HG03432 (cell line): ENCODE data around the gene PTPN9.
A peak's percentile ranks its signal among the peaks of the same experiment; 100 is the strongest.
"Not testable (repeated sequence)": the region's sequence is repeated elsewhere in the genome, so short reads cannot be mapped to it uniquely, and the experiment has no call there.

Experiments used
- ATAC-seq: cut with Tn5 transposase; IDR thresholded peaks from one replicate; pipeline ENCODE4 v1.9.1; 2021; ENCODE audit warnings: mild to moderate bottlenecking, moderate library complexity; ENCODE audit not compliant: unreplicated experiment

Gene PTPN9

DNA sequence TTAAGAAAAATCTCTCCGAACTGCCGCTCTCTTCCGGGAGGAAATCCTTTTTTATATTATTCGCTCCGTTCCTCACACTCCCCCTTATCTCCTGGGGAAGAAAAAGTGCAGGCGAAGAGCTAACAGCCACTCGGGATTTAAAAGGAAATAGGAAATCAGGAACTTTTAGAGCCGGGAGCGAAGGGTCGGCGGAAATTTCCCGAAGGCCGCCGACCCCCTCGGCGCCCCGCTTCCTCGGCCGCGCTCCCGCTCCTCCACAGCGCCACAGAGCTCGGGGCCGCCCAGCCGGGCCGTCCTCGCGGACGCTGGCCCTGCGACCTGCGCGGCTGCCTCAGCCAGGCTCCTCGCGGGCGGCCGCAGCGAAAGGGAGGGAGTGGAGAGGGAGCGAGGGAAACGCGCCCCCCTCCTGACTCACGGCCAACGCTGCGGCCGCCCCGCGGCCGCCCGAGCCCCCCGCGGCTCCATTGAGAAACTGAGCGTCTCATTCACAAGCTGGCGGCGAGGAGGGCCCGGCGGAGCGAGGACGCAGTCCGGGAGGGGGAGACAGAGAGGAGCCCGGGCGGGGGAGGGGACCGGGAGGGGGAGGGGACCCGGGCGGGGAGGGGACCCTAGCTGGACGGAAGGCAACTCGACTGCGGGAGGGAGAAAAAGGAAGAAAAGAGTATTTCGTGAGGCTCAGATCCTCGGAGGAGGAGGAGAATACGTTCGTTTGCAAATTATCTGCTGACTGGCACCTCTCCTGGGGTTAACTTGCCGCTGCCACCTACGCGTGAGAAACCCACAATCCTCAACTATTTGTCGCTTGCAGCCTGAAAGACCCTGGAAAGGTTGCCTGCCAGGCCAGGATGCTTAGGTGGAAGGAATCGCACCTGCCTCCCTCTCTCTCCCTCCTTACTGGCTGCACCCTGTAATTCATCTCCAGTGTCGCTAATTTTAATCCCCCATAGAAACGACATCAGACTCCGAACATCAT, at the start of gene PTPN9:
PTPN9 (minus strand) TSS at position 368 of the 973 bp plus-strand sequence. CDS start 539 bp downstream, outside the sequence.
- peak; percentile 62 for ATAC-seq

DNA sequence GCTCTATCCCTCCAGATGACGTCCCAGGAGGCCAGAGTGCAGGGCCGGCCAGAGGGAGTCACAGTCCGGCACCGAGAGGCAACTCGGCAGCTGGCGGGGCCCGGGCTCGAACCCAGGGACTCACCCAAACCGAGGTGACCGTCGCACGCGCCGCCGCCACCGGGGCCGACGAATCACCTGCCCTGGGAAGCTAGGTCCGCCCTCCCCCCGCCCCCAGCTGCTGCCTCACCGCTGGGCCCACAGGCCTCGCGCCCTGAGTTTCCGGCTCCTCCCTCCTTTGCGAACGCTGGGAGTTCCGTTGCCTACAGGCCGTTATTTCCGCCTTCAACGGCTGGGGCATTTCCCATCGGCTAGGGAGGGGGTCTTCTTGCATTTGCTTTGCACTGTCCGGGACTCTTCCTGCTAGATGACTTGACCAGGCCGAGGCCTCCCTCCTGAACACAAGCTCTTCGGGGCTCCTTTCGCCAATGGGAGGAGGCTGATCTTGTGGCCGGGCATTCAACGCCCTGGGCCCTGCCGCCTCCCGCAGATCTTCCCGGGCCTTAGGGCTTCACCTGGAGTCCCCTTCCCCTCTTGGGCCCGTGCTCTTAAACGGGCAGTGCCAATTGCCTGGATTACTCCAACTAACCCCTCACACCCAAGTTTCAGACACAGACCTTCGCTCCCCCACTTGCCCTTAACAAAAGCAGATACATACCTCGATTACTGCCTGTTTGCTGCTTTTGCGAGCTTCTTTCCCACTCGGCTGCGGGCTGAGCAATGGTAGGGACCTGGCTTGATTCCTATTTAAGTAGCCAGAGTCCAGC, 46.6 kb upstream of the PTPN9 start, which contains the start of gene SNUPN:
SNUPN (minus strand) TSS at position 184 of the 806 bp plus-strand sequence. CDS start 4,674 bp downstream, outside the sequence.
- ATAC-seq: peak; percentile 85

DNA sequence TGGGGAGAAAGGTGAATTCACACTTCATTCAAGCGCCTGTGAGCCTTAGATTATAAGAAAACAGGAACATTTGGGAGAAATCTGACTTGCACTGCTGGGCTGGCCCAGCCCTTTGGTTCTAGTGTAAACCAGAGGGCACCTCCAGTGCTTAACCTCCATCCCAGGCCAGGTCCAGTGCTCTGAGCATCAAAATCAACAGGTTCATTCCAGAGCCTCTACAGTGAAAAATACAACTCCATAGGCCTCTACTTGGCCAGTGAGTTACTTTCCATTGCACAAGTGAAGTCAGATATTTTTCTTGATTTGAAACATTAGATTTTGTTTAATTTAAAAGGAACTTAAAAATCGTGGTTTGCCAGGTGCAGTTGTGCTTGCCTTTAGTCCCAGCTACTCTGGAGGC, 43.4 kb upstream of the PTPN9 start:
- ATAC-seq: no peak

DNA sequence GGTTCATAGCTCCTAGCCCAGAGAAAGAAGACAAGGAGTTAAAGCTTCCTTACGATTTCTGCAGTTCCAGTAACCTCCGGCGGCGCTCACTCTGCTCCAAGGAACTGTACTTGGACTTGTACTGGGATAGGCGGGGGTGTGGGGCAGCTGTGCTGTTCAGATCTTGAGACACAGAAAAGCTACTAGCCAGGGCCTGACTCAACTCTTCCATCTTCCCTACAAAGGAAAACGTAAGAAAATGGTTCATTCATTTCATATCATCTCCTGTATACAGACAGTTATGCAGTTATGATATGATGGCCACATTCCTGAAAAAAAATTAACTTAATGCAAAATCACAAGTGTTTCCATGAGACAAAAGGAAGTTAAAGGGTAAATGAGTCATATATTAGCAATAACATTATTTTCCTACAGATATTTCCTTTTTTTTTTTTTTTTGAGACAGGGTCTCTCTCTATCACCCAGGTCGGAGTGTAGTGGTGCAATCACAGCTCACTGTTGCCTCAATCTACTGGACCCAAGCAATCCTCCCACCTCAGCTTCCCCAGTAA, 41.8 kb upstream of the PTPN9 start:
- ATAC-seq: no peak

DNA sequence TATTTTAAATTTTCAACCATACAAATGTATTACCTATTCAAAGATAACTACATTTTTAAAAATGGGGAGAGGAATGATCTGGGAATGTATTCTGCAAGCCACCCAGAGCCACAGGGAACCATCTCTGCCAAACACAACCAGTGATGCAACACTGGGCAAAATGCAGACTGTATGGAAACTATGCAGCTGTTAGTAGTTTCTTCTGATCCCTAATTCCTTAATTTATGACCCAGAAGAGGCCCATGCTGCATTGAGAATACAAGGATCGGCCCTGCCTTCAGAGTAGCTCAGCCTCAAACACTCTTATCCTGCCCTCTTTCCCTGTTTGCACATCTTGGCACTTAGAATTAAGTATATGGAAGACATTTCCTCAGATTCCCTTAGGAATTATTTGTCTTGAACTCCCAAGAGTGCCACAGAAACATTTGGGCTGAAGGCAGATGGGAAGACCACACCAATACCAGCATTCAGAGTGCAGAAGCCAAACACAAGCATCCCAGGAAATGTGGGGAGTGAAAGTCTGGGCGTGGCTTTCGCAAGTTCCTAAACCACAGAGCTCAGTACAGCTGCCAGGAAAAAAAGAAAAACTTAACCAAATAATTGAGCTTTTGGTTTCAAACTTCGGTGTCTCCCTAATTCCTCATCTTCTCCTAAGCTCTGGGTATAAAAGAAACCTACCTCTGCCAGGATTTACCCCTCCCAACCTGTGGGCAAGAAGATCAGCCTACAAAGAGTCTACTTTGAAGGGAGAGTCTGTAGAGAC, 41.1 kb upstream of the PTPN9 start:
- no peak for ATAC-seq

DNA sequence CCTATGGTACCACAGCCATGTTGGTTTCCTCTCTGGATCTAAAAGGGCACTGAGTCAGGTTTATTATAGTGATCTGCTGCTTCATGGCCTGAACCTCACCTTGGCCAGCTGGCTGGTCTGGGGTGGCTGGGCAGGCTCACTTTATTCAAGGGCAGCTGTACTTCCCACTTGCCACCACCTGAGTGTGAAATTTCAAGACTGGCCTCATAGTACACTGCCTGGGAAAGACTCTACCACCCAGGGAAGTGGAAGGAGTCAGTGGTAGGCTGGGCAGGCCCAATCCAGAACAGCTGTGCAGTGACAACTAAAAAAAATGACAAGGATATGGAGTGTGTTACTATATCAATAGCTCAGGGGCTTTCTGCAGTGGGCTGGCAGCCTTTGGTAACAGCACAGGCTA, 37.7 kb upstream of the PTPN9 start:
- ATAC-seq: no peak

DNA sequence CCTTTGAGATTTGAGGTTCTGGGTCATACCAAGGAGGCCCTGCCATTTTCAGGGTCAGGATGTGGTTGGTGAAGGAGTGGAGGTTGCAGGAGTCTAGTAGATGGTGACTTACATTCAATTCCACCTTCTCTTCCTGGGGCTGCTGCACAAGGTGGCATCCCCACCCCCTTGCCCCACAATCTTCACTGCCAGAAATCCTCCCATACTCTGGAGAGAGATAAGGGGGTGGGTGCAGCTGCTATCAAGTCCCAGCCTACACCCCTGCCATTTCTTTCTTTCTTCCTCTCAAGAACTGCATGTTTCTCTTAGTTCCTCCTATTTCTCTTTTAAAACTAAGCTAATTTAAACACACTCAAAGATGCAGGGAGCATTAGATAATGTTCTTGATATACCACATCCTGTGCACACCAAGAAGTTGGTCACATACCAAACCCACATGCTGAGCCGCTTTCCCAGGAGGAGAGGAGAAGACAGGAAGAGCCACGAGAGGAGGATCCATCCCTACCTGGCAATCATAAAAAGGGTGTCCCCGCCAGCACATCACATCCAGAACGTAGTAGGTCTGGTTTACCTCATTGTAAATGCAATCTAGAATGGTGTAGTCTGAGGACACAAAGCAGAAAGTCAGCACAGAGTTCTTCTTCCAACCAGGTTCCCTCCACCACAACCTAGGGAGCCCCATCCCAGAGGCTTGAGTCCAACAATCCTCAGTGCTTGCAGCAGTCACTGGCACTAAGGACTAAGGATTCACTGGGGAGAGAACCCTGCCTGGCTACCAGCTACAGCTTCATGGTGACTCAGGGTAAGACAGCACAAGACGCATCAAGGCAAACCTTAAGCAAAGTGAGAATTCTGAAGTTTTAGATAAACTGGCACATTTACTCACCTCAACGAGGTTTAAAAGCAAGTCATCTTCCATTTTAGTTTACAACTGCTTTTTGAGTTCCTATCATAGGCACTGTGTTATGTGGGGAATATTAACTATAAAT, 27.9 kb upstream of the PTPN9 start:
- no peak for ATAC-seq

DNA sequence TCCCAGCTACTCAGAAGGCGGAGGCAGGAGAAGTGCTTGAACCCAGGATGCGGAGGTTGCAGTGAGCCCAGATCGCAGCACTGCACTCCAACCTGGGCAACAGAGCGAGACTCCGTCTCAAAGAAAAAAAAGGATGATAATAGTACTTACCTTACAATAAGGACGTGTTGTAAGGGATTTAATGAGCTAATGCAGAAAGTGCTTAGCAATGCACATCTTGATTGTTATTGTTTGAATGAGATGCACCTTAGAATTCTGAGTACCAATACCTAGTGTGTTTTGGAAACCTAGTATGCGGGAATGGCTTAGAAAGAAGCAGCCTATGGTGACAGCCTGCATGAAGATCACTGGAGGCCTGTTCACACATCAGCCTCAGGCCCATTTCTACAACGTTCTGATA, 26.9 kb upstream of the PTPN9 start:
- no peak for ATAC-seq

DNA sequence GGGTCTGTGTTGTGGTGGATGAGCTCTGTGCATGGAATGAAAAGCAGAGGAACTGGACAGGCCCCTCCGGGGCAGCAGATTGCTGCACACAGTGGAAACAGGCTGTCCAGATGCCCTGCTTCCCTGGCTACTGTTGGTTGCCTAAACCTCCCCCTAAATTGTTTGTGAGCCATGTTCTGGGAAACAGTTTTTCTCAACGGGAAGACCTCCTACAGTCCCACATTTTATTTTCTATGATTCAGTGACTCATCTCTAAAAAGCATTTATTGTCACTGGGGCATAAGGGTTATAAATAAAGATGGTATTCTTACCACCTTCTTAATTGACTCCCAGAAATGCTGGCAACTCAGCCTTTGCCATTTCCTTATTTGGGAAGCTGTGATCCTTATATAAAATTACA, 20.3 kb upstream of the PTPN9 start:
- no peak for ATAC-seq

DNA sequence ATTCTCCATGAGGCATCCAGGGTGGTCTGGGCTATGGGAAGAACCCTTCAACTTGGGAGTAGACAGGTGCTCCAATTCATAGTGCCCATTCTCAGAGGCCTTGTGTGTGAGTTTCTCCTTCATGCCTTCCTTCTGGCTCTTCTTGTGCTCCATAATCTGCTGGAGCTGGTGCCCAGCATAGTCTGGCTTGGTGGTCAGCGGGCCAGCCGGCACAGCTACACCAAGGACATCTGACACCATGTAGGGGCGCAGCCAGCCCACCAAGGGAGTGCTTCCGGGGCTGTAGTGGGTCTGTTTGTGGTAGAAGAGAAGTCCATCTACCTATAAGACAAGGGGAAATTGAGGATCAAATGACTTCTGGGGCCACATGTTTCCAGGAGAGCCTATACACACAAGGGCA, 19.2 kb upstream of the PTPN9 start:
- no peak for ATAC-seq

DNA sequence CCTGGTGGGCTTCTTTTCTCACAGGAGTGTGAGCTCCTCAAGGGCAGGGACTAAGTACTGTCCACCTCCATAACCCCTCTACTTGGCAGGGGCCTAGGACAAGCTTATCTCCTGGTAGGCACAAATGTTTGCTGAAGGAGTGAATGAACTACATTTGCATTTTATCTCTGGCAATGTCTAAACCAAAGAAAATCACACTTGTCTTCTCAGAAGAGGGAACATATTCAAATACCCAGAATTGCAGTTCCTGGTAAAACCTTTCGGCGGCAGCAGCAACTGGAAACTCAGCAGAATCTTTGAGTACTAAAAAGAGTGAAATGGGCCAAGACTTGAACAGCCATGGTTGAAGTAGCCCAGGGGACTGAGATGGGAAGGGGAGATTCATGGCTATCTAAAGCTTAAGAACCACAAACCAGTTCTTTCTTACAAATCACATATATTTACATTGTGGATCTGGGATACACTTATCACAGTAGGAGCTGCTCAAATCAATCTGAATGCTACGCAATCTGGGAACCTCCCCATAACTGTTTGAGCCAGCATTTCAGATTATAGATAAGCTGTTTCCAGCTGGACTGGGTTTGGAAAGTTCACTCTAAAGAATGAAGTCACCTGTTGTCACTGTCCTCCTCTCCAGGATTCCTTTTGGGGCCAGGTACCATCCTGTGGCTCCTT, 18.7 kb upstream of the PTPN9 start:
- ATAC-seq: no peak

DNA sequence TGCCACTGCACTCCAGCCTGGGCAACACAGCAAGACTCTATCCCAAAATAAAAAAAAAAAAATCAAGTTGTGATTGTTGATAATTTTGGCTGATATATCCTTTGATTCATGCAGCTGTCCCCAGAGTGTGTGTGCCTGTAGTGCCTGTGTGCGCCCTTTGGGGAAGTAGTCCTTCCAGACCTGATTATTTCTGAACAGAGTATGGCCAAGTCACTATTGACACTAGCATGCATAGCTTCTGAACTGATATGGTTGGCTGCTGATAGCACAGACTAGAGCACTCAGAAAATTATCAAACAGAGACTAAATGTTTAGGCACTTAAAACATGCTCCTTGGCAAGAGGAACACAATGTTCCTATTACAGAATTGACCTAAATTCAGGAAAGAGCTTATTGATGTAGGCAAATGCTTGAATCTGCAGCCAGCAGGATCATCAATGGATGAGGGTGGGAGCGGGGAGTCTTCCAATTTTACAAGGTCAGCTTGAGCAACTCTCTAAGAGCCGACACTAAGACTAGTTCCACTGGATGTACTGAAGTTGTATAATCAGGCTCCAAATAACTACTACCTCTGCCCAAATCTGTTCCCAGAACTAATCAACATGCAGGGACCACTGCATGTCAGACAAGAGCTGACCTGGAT, 17.7 kb upstream of the PTPN9 start:
- no peak for ATAC-seq

DNA sequence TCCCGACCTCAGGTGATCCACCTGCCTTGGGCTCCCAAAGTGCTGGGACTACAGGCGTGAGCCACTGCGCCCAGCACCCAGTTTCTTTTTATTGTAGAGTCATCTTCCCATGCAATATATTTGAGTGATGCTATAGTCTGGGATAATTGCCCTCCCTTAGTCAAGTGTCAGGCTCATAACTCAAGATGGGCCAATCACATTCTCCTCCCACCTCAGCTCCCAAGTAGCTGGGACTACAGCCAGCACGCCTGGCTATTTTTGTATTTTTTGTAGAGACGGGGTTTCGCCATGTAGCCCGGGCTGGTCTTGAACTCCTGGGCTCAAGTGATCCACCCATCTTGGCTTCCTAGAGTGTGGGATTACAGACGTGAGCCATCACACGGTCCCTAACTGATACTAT, 15.2 kb upstream of the PTPN9 start:
- no peak for ATAC-seq

DNA sequence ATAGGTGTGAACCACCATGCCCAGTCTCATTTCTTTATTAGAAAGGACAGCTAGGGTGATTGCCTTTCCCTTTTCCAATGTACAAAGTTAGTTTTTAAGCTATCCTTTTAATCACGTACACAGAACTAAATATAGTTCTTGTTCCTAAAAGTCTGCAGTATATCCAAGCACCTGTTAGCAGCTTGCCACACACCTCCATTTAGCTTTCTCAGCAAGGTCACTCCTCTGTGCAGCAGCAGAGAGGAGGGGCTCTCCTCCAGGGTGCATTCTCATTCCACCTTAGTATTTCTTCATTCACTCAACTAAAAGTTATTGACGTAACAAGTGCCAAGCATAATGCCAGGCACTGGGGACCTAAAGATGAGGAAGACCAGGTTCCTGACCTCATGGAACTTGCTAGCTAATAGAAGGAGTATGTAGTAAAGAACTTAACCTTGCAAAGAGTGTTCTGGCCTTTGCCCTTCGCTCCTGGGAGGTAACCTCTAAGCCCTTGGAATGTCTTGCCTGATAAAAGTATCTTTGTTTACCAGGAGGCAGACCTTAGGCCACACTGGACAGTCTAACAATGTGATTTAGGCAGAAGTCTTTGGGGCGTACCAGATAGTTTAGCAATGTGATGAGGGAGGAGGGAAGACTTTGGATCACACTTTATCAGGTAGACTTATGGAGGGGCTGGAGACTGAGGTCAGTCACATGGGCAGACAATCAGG, 12.7 kb upstream of the PTPN9 start:
- no peak for ATAC-seq

DNA sequence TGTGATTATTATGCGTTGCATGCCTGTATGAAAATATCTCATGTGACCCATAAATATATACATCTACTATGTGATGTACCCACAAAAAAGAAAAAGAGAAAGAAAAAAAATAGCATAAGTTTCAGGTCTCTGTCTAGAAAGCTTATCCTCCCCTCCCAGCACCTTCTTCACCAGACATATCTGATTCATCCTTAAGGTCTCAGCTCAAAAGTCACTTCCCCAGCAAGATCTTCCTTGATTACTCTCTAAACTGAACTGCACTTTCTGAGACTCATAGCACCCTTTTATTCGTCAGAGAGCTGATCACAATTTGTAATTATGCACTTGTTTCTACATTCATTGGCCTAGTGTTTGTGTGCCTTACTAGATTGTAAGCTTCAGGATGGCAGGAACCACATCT, 11.1 kb upstream of the PTPN9 start:
- no peak for ATAC-seq

DNA sequence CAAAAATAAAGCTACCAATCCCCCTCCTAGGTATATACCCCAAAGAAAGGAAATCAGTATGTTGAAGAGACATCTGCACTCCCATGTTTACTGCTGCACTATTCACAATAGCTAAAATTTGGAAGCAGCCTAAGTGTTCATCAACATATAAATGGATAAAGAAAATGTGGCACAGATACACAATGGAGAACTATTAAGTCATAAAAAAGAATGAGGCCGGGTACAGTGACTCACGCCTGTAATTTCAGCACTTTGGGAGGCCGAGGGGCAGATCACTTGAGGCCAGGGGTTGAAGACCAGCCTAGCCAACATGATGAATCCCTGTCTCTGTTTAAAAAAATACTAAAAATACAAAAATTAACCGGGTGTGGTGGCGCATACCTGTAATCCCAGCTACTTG, 10.0 kb upstream of the PTPN9 start:
- no peak for ATAC-seq

DNA sequence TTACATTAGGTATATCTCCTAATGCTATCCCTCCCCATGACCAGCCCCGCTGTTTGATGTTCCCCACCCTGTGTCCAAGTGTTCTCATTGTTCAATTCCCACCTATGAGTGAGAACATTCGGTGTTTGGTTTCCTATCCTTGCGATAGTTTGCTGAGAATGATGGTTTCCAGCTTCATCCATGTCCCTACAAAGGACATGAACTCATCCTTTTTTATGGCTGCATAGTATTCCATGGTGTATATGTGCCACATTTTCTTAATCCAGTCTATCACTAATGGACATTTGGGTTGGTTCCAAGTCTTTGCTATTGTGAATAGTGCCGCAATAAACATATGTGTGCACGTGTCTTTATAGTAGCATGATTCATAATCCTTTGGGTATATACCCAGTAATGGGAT, 7.3 kb upstream of the PTPN9 start:
- ATAC-seq: not testable (repeated sequence)

DNA sequence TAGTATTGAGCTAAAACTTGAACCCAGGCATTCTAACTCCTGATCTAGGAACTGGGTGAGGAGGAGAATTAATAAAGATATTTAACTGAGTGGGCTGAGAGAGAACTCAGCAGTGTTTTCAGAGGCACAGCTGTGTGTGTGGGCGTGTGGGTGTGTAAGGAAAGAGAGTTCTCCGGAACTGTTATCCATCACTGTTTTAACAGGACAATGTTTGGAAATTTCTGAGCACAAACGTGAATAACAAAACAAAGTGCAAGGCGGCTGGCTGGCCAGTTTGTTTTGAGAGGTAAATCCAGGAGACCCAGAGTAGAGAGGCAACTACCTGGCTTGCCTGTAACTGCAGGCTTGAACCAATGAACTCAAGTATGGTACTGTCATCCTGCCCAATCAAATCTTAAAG, 5.0 kb upstream of the PTPN9 start:
- no peak for ATAC-seq
